ENCODE data around the gene CLCN3. TPM values are rescaled to one million over a fixed set of nuclear protein-coding genes. Genes with fewer than 3 reads are reported as not detected.
A peak's percentile ranks its signal among the peaks of the same experiment; 100 is the strongest.

CLCN3 gene
- total and polyA plus RNA-seq, 9 of the 15 experiments (the other 6 are each of a cell fraction or from before 2014, with no cell fraction given) = 12.7 to 60.6 (median 38.5) TPM

DNA sequence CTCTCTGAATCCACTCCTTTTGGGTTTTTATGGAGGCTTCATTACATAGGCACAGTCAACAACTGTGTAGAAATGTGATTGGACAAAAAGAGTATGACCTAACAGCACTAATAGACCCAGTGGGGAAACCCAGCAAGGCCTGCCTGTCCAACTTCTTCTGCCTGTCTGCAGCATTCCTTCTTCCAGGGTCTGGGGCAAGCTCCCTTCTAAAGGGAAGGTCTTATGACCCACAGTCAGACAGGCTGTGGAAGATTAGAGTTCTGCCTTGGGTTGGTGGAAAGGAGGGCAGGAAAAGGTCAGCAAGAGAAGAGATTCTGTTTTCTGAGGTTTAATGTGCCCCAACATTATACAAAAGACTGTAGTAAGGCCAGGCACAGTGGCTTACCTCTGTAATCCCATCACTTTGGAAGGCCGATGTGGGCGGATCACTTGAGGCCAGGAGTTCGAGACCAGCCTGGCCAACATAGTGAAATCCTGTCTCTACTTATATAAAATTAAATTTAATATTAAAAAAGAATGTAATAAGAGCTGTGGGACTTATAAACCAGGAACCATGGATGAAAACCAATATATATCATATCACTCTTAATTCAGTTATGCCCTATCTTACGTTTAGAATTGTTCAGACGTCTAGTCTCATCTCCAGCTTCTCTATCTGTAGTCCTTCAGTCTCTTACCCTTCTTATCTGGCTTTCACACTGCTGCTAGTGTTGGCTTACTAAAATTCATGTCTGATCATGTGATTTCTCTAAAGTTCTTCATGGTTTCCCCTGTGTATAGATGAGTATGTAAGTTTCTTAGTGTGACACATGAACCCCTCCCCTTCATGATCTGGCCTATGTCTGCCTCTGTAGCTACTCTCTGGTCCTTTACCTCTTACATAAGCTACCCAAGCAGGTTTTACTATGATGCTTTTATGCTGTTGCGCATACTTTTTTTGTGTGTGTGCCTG is 6.2 kb downstream of the CLCN3 start (continued):
- no peak for TF ChIP-seq EZH2 (IDR thresholded peaks at IDR 0.05; ENCODE audit: borderline replicate concordance, low read depth, low read length)
- TF ChIP-seq, protein P1, sequence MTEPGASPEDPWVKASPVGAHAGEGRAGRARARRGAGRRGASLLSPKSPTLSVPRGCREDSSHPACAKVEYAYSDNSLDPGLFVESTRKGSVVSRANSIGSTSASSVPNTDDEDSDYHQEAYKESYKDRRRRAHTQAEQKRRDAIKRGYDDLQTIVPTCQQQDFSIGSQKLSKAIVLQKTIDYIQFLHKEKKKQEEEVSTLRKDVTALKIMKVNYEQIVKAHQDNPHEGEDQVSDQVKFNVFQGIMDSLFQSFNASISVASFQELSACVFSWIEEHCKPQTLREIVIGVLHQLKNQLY (CRISPR knock-in tag; conservative IDR thresholded peaks at IDR 0.05) = no peak
- no peak for TF ChIP-seq CREBBP (IDR thresholded peaks at IDR 0.05; ENCODE audit: low read depth, low read length)
- peak; percentile 84 for TF ChIP-seq SMARCE1 (IDR thresholded peaks at IDR 0.05)
- no peak for TF ChIP-seq PRPF4 (IDR thresholded peaks at IDR 0.05; ENCODE audit: insufficient read depth, low read depth, low read length, poor library complexity, severe bottlenecking)
- TF ChIP-seq TEAD1 (CRISPR knock-in tag; IDR thresholded peaks at IDR 0.05) = no peak
- TF ChIP-seq, protein P2, sequence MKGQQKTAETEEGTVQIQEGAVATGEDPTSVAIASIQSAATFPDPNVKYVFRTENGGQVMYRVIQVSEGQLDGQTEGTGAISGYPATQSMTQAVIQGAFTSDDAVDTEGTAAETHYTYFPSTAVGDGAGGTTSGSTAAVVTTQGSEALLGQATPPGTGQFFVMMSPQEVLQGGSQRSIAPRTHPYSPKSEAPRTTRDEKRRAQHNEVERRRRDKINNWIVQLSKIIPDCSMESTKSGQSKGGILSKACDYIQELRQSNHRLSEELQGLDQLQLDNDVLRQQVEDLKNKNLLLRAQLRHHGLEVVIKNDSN (CRISPR knock-in tag; IDR thresholded peaks at IDR 0.05) = no peak; the same call in 1 of the 2 replicates
- no peak for TF ChIP-seq ZNF239 (CRISPR knock-in tag; IDR thresholded peaks at IDR 0.05)
- TF ChIP-seq, protein P3, sequence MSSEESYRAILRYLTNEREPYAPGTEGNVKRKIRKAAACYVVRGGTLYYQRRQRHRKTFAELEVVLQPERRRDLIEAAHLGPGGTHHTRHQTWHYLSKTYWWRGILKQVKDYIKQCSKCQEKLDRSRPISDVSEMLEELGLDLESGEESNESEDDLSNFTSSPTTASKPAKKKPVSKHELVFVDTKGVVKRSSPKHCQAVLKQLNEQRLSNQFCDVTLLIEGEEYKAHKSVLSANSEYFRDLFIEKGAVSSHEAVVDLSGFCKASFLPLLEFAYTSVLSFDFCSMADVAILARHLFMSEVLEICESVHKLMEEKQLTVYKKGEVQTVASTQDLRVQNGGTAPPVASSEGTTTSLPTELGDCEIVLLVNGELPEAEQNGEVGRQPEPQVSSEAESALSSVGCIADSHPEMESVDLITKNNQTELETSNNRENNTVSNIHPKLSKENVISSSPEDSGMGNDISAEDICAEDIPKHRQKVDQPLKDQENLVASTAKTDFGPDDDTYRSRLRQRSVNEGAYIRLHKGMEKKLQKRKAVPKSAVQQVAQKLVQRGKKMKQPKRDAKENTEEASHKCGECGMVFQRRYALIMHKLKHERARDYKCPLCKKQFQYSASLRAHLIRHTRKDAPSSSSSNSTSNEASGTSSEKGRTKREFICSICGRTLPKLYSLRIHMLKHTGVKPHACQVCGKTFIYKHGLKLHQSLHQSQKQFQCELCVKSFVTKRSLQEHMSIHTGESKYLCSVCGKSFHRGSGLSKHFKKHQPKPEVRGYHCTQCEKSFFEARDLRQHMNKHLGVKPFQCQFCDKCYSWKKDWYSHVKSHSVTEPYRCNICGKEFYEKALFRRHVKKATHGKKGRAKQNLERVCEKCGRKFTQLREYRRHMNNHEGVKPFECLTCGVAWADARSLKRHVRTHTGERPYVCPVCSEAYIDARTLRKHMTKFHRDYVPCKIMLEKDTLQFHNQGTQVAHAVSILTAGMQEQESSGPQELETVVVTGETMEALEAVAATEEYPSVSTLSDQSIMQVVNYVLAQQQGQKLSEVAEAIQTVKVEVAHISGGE (CRISPR knock-in tag; IDR thresholded peaks at IDR 0.05) = peak in 1 of 3 experiments; percentile 63; a peak in 2 of 6 replicates
- TF ChIP-seq BCOR (IDR thresholded peaks at IDR 0.05) = peak; percentile 58; the same call in 1 of the 2 replicates
- TF ChIP-seq ZNF408 (CRISPR knock-in tag; IDR thresholded peaks at IDR 0.05; ENCODE audit: low read depth) = no peak
- peak; percentile 57 for TF ChIP-seq CREM (IDR thresholded peaks at IDR 0.05; ENCODE audit: low read depth)
- no peak for TF ChIP-seq ZFP1 (CRISPR knock-in tag; IDR thresholded peaks at IDR 0.05)
- TF ChIP-seq NCOA4 (IDR thresholded peaks at IDR 0.05; ENCODE audit: partially characterized antibody) = no peak
- no peak for TF ChIP-seq HLTF (IDR thresholded peaks at IDR 0.05)
- TF ChIP-seq TGIF2 (CRISPR knock-in tag; IDR thresholded peaks at IDR 0.05) = no peak
- peak; percentile 15; the same call in 1 of the 2 replicates for TF ChIP-seq MTA1 (IDR thresholded peaks at IDR 0.05; ENCODE audit: borderline replicate concordance)
- TF ChIP-seq NBN (IDR thresholded peaks at IDR 0.05; ENCODE audit: low read depth) = no peak
- TF ChIP-seq DPF2 (IDR thresholded peaks at IDR 0.05) = peak; percentile 96
- no peak for TF ChIP-seq ZNF217 (CRISPR knock-in tag; IDR thresholded peaks at IDR 0.05)
- peak; percentile 46; the same call in 1 of the 2 replicates for TF ChIP-seq MAFG (tag; conservative IDR thresholded peaks at IDR 0.05)
- TF ChIP-seq ATF7 (IDR thresholded peaks at IDR 0.05) = peak; percentile 42; the same call in 1 of the 2 replicates

Data from K562 (cell line).